SK-N-MC (cell line): ENCODE measurements around the gene ADCY3.

Experiments
- EZH2 ChIP-seq: fragments of 200-600 bp; sonication (generic); IDR thresholded peaks from one replicate; pipeline ENCODE4 v1.6.1; 2017; ENCODE audit warnings: antibody characterized with exemption
- POLR2AphosphoS5 ChIP-seq: IDR thresholded peaks from 2 replicates; pipeline ENCODE4 v1.6.1; 2012; ENCODE audit warnings: mild to moderate bottlenecking, low read depth, low read length, borderline replicate concordance

DNA sequence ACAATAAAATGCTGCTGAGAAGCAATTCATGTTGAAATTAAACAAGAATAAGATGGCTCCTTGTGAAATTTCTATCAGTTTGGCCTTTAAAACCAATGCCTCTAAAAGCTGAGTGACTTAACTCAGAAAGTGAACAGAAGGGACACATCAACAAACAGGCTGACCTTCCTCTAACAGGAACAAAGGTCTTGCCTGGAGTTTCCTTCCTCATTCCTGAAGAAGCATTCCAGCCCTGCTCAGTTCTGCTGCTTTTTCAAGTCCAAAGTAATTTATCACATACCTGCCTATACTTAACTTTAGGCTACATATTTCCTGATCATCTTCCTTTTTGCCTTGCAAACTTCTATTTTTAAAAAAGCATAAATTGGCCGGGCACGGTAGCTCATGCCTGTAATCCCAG lies 140.9 kb downstream of the ADCY3 start:
- no peak for TF ChIP-seq POLR2AphosphoS5
- TF ChIP-seq EZH2: no peak
